Suppressor macrophage treated with lipopolysaccharide for 4 hours (primary cell): ENCODE data around the gene ASMTL.
"Not testable (repeated sequence)": the region's sequence is repeated elsewhere in the genome, so short reads cannot be mapped to it uniquely, and the experiment has no call there.

Source experiments
- DNase-seq: peaks from one replicate; pipeline ENCODE4 v3.0.0-alpha.2; 2020

The ASMTL gene

DNA sequence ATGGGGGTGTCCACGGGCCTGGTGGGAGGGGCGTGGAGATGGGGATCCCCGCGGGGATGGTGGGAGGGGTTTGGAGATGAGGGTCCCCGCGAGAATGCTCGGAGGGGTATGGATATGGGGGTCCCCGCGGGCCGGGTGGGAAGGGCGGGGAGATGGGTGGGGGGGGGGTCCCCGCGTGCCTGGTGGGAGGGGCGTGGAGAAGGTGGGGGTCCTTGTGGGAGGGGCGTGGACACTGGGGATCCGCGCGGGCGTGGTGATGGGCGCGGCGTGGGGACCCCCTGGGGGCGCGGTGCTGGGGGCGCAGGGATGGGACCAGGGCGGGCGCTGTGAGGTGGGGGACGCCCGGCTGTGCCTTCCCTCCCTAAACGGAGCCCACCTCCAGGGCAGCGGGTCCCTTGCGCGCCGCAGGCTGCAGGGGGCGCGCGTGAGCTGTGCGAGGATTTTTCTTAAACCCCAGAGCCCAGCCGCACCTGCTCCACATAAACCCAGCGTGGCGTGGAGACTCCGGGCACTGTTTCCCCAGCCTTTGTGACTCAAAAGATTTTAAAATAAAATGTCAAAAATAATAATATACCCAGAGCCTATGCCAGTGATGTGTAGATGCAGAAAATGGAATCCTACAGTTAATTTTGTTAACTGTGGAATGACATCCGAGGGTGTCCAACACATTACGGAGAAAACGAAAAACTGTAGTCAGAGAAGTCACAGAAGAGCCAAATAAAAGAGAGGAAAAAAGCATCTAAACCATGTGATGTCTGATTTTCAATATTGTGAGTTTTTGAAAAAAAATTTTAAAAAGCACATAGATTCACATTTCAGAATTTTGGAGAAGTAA lies 1.5 kb upstream of the ASMTL start:
- DNase-seq: peak; percentile 92

DNA sequence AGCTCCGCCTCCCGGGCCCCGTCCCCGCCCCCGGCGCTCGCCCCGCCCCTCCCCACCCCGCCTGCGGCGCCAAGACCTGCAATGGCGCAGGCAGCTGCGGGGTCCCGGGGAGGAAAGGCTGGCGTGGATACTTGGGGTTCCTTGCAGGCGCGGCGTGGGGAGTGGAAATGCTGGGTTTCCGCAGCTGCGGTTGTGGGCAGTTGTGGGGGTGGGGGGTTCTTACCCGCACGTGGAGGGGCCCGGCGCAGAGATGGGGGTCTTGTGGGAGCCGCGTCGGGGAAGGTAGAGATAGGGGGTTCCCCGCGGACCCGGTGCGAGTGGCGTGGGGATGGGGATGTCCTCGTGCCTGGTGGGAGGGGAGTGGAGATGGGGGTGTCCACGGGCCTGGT lies 680 bp upstream of the ASMTL start:
- peak; percentile 65 for DNase-seq

DNA sequence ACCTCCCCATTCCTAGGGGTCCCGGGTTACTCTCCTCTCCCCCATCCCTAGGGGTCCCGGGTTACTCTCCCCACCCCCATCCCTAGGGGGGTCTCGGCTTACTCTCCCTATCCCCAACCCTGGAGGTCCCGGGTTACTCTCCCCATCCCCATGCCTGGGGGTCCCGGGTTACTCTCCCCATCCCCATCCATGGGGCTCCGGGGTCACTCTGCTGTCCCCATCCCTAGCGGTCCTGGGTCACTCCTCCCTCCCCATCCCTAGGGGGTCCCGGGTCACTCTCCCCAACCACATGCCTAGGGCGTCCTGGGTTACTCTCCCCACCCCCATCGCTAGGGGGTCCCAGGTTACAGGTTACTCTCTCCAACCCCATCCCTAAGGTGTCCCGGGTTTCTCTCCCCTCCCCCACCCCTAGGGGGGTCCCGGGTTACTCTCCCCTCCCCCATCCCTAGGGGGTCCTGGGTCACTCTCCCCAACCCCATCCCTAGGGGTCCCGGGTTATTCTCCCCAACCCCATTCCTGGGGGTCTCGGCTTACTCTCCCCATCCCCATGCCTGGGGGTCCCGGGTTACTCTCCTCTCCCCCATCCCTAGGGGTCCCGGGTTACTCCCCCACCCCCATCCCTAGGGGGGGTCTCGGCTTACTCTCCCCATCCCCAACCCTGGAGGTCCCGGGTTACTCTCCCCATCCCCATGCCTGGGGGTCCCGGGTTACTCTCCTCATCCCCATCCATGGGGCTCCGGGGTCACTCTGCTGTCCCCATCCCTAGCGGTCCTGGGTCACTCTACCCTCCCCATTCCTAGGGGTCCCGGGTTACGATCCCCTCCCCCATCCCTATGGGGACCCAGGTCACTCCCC lies 821 bp downstream of the ASMTL start:
- no peak for DNase-seq

DNA sequence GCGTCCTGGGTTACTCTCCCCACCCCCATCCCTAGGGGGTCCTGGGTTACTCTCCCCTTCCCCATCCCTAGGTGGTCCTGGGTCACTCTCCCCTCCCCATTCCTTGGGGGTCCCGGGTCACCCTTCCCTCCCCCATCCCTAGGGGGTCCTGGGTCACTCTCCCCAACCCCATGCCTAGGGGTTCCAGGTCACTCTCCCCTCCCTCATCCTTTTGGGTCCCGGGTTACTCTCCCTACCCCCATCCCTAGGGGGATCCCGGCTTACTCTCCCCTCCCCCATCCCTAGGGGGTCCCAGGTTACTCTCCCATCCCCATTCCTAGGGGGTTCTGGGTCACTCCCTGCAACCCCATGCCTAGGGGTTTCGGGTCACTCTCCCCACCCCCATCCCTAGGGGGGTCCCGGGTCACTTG lies 1.5 kb downstream of the ASMTL start:
- DNase-seq: no peak

DNA sequence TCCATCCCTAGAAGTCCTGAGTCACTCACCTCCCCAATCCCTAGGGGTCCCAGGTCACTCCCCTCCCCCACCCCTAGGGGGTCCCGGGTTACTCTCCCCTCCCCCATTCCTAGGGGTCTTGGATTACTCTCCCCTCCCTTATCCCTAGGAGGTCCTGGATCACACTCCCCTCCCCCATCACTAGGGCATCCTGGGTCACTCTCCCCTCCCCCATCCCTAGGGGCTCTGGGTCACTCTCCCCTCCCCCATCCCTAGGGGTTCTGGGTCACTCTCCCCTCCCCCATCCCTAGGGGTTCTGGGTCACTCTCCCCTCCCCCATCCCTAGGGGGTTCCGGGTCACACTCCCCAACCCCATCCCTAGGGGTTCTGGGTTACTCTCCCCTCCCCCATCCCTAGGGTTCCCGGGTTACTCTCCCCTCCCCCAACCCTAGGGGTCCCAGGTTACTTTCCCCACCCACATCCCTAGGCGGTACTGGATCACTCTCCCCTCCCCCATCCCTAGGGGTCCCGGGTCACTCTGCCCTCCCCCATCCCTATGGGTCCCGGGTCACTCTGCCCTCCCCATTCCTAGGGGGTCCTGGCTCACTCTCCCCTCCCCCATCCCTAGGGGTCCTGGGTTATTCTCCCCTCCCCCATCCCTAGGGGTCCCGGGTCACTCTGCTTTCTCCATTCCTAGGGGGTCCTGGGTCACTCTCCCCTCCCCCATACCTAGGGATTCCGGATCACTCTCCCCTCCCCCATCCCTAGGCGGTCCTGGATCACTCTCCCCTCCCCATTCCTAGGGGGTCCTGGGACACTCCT lies 2.1 kb downstream of the ASMTL start:
- no peak for DNase-seq

DNA sequence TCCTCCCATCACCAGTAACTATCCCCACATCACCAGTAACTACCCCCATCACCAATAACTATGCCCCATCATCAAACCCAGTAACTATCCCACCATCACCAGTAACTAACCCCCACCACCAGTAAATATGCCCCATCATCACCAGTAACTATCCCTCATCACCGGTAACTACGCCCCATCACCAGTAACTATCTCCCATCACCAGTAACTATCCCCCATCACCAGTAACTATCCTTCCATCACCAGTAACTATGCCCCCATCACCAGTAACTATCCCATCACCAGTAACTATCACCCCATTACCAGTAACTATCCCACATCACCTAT lies 2.9 kb downstream of the ASMTL start:
- no peak for DNase-seq

DNA sequence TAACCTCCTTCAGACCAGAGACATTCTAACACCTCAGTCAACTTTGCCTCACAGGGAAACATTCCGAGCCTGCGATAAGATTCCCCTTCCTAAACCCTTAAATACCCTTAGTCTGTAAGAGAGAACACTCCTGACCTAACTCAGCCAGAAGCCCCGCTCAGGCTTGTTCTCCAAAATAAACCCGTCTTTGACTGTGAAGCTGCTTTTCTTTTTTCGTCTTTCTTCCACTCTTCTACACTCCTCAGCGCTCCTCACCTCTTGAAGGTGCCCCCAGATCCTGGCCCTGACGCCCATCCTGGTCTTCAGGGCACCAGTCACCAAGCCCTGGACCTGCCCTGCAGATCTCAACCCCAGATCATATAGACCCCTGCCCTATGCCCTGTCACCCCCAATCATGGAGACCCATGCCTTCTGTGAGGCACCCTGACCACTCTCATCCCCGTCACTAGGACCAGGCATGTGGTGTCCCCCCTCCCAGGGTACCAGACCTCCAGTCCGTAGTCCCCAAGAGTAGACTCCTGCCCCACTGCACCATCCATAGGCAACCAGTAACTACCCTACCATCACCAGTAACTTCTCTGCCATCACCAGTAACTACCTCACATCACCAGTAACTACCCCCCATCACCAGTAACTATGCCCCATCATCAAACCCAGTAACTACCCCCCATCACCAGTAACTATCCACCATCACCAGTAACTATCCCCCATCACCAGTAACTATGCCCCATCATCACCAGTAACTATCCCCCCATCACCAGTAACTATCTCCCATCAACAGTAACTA lies 3.5 kb downstream of the ASMTL start:
- no peak for DNase-seq

DNA sequence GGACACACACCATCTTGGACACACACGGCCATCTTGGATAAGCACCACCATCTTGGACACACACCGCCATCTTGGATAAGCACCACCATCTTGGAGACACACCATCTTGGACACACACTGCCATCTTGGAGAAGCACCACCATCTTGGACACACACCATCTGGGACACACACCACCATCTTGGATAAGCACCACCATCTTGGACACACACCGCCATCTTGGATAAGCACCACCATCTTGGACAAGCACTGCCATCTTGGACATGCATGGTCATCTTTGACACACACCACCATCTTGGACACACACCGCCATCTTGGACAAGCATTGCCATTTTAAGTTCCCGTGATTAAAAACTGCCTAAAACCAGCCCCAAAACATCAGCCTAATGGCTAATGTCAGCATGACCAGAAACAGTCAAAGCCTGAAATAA lies 4.1 kb downstream of the ASMTL start:
- not testable (repeated sequence) for DNase-seq

DNA sequence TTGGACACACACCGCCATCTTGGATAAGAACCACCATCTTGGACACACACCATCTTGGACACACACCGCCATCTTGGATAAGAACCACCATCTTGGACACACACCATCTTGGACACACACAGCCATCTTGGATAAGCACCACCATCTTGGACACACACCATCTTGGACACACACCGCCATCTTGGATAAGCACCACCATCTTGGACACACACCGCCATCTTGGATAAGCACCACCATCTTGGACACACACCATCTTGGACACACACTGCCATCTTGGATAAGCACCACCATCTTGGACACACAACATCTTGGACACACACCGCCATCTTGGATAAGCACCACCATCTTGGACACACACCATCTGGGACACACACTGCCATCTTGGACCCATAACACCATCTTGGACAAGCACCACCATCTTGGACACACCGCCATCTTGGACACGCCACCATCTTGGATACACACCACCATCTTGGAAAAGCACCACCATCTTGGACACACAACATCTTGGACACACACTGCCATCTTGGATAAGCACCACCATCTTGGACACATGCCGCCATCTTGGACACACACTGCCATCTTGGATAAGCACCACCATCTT lies 4.6 kb downstream of the ASMTL start:
- not testable (repeated sequence) for DNase-seq

DNA sequence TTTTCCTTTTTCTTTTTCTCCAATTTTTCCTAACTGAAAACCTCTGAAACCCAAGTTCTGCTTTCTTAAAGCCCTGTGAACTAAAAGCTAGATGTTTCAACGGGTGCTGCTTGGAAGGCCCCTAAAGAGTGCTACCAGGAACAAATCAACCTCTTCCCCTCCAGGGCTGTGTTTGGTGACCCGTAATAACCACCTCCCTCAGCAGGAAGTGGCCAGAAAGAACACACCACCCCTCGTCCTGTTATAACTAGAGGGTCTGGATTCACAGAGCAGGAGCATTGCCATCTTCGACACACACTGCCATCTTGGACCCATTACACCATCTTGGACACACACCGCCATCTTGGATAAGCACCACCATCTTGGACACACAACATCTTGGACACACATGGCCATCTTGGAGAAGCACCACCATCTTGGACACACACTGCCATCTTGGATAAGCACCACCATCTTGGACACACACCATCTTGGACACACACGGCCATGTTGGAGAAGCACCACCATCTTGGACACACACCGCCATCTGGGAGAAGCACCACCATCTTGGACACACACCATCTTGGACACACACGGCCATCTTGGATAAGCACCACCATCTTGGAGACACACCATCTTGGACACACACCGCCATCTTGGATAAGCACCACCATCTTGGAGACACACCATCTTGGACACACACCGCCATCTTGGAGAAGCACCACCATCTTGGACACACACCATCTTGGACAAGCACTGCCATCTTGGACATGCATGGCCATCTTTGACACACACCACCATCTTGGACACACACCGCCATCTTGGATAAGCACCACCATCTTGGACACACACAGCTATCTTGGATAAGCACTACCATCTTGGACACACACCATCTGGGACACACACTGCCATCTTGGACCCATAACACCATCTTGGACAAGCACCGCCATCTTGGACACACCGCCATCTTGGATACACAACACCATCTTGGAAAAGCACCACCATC lies 5.4 kb downstream of the ASMTL start:
- not testable (repeated sequence) for DNase-seq

DNA sequence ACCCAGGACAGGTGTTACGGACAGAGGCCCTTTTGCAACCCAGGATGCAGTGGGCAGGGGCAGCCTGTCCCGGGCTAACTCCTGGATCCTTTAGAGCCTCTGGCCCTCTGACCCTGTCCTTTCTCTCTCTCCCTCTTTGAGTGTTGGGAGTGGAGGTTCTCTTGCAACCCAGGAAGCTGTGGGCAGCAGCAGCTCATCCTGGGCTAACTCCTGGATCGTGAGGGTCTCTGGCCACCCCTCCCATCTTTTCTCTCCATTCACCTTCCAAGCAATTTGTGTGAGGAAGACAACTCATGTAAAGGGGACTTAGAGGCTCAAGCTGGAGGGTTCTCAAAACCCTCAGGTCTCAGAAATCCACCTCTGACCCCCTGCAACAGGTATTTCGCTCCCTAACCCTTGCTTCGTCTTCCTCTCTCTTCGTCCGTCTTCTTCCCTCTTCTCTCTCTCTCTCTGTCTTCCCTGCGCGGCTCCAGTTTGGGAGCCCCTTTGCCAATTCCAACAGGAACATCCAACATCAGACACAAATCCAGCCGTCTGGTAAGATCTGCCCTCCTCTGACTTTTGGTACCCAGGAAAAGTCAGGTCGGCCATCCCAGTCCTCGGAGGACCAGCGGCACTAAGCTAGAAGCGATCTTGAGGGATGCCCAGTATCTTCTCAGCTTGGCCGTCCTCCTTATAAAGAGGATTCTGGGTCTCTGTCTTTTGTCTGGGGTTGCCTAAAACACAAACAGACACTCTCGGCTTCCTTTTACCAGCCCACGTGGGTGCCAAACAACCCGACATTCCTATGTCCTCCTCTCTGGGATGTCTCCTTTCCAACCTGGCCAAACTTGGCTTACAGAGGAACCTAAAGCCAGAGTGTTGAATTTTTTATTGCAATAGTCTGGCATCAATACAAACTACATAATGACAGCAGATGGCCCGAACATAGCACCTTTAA lies 7.9 kb downstream of the ASMTL start:
- DNase-seq: no peak

DNA sequence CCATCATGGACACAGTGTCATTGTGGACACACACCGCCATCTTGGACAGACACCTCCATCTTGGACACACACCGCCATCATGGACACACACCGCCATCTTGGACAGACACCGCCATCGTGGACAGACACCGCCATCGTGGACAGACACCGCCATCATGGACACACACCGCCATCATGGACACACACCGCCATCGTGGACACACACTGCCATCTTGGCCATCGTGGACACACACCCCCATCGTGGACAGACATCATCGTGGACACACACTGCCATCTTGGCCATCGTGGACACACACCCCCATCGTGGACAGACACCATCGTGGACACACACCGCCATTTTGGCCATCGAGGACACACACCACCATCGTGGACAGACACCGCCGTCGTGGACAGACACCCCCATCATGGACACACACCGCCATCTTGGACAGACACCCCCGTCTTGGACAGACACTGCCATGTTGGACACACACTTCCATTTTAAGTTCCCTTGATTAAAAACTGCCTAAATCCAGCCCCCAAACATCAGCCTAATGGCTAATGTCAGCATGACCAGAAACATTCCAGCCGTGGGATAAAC lies 9.1 kb downstream of the ASMTL start:
- no peak for DNase-seq

DNA sequence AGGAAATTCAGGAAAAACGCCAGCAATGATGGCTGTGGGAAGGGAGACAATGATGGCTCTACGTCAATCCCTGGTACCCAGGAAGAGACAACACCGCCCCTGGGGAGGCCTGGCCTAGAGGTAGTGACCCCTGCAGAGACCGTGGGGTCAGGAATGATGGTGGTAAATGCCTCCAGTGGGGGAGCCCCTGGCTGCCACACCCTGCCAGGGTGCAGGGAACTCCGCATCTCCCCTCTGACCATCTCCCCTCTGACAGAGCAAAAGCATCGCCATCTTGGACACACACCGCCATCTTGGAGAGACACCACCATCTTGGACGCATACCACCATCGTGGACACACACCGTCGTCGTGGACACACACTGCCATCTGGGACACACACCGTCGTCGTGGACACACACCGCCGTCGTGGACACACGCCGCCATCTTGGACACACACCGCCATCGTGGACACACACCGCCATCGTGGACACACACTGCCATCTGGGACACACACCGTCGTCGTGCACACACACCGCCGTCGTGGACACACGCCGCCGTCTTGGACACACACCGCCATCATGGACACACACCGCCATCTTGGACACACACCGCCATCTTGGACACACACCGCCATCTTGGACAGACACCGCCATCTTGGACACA lies 9.9 kb downstream of the ASMTL start:
- no peak for DNase-seq

DNA sequence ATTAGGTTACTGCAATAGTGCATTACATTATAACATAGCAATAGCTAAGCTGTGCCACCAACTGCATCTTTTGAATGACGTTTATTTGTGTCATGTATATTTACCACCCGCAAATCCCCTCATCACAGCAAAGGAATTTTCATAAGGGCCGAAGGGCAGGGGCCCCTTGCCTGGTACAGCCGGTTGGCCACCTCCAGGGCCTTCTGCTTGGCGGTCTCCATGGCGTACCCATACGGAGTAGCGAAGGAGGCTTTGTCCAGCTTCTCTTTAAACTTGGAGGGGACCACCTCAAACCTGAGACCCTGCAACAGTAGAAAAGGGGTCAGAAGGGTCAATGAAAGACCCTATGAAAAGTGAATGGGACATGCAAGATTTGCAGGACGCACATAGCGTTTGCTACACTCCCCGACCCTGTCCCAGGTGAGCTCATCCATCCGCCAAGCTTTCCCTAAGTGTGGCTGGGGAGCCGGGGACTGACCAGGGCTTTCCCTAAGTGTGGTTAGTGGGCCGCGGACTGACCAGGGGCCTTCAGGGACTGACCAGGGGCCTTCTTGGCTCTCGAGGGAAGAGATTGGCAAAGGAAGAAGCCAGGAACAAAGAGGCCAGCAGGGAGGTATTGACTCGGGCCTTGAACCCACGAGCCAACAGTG lies 10.6 kb downstream of the ASMTL start:
- no peak for DNase-seq

DNA sequence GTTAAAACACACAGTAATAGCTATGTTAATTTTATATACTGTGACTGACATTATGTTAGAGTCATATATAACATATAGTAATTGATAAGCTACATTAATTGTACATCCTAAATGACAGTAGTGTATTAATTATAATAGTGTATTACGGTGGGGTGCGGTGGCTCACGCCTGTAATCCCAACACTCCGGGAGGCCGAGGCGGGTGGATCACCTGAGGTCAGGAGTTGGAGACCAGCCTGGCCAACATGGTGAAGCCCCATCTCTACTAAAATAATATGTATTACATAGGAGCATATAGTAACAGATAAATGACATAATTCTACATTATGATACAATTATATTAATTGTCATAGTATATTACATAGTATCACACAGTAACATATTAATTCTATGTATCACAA lies 12.2 kb downstream of the ASMTL start:
- DNase-seq: no peak

DNA sequence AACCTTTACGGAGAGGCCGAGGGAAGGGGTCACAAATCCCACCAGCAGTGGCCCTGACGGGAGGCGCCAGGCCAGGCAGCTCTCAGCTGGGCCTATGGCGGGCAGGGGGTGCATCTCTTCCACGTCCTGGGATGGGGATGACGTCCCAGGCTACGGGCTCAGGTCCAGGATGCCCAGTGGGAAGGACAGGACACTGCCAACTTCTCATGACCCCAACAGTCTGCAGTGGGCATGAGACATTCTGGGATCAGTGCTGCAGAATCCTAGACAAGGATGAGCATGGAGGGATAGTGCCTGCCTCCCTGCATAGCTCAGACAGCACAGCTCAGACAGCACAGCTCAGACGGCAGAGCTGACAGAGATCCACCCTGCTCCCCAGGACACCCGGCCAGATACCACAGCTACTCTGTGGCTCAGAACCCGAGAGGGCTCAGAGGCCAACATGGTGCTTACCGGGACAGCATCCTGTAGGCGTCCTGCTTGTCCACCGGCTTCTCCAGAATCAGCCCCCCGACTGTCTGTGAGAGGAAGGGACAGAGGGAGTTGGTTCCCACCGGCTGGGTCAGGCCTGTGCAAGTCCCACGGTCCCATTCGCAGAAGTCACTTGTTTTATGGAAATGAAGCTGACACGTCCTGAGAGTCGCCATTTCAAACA lies 17.3 kb downstream of the ASMTL start:
- DNase-seq: no peak

DNA sequence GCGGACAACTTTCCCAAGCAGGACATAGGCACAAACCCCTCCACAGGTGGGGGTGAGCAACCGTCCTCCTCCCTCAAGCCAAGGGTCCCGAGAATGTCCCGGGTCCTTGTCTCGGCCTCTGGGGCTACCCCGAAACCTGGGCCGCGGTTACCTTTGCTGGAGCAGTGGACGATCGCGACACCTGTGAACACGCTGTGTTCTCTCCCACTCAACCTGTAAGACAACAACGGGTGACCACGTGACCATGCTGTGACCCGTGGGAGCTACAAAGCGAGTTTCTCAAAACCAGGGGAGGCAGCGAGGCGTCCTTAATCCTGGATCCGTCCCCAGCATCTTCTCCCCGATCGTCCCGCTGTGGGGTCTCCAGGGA lies 17.9 kb downstream of the ASMTL start:
- no peak for DNase-seq
